Gastrocnemius medialis (tissue), 4 donors: ENCODE results near the gene TTC12.

Experiments
- CTCF ChIP-seq, 5 experiments: fragments of 450-650 bp in 3 of 5; fragments of 200-600 bp in 2 of 5; sonication (generic) in 2 of 5; IDR thresholded peaks in 4 of 5; conservative IDR thresholded peaks in 1 of 5; 1 replicate in 4 of 5; 2 replicates in 1 of 5; pipeline ENCODE4 v1.5.1; 2016 to 2019; ENCODE audit warnings: antibody characterized with exemption in 5 of 5, mild to moderate bottlenecking in 3 of 5, moderate library complexity in 3 of 5
- POLR2A ChIP-seq, 2 donors: fragments of 450-650 bp; IDR thresholded peaks; one replicate each; pipeline ENCODE4 v1.6.1; 2017; ENCODE audit warnings: antibody characterized with exemption in 2 of 2, mild to moderate bottlenecking in 2 of 2, moderate library complexity in 2 of 2

GRCh38 chr11:113410414-113411135 lies 96.2 kb downstream of the TTC12 start:
- no peak for TF ChIP-seq CTCF (IDR thresholded peaks at IDR 0.05 in 4 of 5, conservative IDR thresholded peaks at IDR 0.05 in 1 of 5)
- no peak for TF ChIP-seq POLR2A (IDR thresholded peaks at IDR 0.05)
